NT2/D1 (cell line): ENCODE data around the gene TDG.

Experiments used
- DNase-seq: peaks from one replicate; pipeline ENCODE4 v3.0.0-alpha.2; 2011; ENCODE audit warnings: low read depth, low spot score
- H3K27me3 ChIP-seq: 2 replicates; pipeline ENCODE4 v1.6.0; 2011; ENCODE audit warnings: mild to moderate bottlenecking; ENCODE audit not compliant: insufficient read length, insufficient read depth
- H3K36me3 ChIP-seq: 2 replicates; pipeline ENCODE4 v1.6.1; 2011; ENCODE audit warnings: mild to moderate bottlenecking, low read length, mixed read lengths; ENCODE audit not compliant: insufficient read depth, insufficient read length
- H3K4me1 ChIP-seq: 2 replicates; pipeline ENCODE4 v1.5.1; 2011; ENCODE audit not compliant: insufficient read depth, insufficient read length
- H3K4me3 ChIP-seq: 2 replicates; pipeline ENCODE4 v1.5.1; 2011; ENCODE audit warnings: low read depth; ENCODE audit not compliant: insufficient read length
- H3K9ac ChIP-seq: 2 replicates; pipeline ENCODE4 v1.6.0; 2011; ENCODE audit warnings: low read depth; ENCODE audit not compliant: insufficient read length
- H3K9me3 ChIP-seq: 2 replicates; pipeline ENCODE4 v1.5.1; 2011; ENCODE audit warnings: mild to moderate bottlenecking, low read length; ENCODE audit not compliant: insufficient read depth
- SUZ12 ChIP-seq: IDR thresholded peaks from 2 replicates; pipeline ENCODE4 v1.6.1; 2011; ENCODE audit not compliant: insufficient read length, insufficient read depth; ENCODE audit errors: extremely low read depth
- YY1 ChIP-seq: IDR thresholded peaks from 2 replicates; pipeline ENCODE4 v1.6.1; 2011; ENCODE audit not compliant: insufficient read length, insufficient read depth
- ZNF274 ChIP-seq: IDR thresholded peaks from 2 replicates; pipeline ENCODE4 v1.6.1; 2011; ENCODE audit warnings: mild to moderate bottlenecking, low read depth, low read length

The TDG gene

DNA sequence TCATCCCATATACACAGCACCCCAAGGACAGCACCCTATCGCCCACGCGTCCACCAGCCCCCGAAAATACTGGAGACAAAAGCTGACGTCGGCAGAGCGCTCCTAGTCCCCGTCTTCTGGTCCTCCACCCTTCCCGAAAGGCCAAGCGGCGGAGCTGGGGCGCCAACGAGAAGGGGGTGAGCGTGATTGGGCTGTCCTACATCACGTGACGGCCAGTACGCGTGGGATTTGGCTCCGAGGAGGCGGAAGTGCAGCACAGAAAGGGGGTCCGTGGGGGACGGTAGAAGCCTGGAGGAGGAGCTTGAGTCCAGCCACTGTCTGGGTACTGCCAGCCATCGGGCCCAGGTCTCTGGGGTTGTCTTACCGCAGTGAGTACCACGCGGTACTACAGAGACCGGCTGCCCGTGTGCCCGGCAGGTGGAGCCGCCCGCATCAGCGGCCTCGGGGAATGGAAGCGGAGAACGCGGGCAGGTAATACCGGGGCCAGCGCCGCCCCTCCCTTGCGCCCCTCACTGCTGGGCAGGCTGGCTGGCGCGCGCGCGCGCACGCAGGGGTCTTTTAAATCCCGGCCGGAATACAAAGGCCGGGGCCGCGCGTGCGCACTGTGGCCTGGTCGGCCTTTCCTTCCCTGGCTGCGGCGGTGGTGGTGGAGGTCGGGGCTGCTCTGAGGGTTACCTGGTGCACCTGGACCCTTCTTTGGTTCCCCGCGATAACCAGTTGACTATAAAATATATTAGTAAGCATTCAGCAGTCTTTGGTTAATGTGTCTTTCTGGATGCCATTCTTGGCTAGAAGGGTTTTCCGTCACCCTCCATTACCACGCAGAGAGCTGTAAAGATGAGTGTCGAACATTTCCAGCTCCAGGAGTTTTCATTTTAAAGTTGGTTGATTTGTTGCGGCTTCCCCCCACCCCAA, at the start of gene TDG:
Gene TDG (plus strand): TSS at position 283 of the 915 bp plus-strand sequence. CDS start 166 bp downstream, at position 449.
- Histone ChIP-seq H3K9ac (peak within 1 kb of the TSS; percentile 93), H3K27me3 (no peaks in the 10 kb centered on the region), H3K9me3 (no peaks in the 10 kb centered on the region), H3K4me3 (peak within 1 kb of the TSS; percentile 90), H3K4me1 (peaks cover 2% of the 10 kb centered on the region), H3K36me3 (peaks cover 64% of the 10 kb centered on the region)
- DNase-seq: peak; percentile 98
- TF ChIP-seq YY1: no peak
- TF ChIP-seq SUZ12: no peak
- no peak for TF ChIP-seq ZNF274

- H3K36me3 ChIP-seq: no peaks in the 10 kb centered on the region
- H3K4me3 ChIP-seq: no peak overlapping the region
- H3K9me3 ChIP-seq: peaks cover 10% of the 10 kb centered on the region
- TF ChIP-seq YY1 (no peak), SUZ12 (no peak), ZNF274 (no peak)
- H3K4me1 ChIP-seq: no peaks in the 10 kb centered on the region
- H3K9ac ChIP-seq: no peak overlapping the region
- no peaks in the 10 kb centered on the region for H3K27me3 ChIP-seq
- no peak for DNase-seq
Observed at GRCh38 chr12:103917873-103918272, 47.8 kb upstream of the TDG start.

DNA sequence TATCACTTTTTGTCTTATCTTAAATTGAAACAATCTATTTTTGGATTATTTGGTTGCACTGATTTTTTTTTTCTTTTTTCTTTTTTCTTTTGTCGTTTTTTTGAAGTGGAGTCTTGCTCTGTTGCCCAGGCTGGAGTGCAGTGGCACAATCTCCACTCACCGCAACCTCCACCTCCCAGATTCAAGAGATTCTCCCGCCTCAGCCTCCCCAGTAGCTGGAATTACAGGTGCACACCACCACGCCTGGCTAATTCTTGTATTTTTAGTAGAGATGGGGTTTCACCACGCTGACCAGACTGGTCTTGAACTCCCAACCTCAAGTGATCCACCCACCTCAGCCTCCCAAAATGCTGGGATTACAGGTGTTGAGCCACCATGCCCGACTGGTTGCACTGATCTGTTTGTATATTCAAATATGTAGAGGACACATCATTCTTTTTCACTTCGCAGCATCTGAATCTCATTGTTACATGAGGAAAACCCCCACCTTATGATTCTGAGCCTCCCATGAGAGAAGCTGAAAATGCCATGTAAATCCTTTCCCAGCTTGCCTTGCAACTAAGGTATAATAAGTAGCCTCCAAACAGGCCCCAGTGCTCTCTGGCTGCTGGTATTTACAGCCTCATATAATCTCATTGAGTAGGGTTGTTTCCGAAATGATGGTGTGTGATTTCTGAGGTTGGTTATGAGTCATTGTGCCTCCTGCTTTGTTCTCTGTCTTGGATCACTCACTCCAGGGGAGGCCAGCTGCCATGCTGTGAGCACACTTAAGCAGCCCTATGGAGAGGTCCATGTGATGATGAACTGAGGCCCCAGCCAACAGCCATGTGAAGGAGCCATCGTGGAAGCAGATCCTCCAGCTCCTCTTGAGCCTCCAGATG, 40.7 kb upstream of the TDG start:
- H3K4me3 ChIP-seq: no peak overlapping the region
- TF ChIP-seq YY1 (no peak), ZNF274 (no peak), SUZ12 (no peak)
- H3K27me3 ChIP-seq: no peaks in the 10 kb centered on the region
- H3K9me3 ChIP-seq: no peaks in the 10 kb centered on the region
- no peak overlapping the region for H3K9ac ChIP-seq
- no peak for DNase-seq
- no peaks in the 10 kb centered on the region for H3K4me1 ChIP-seq
- no peaks in the 10 kb centered on the region for H3K36me3 ChIP-seq

DNA sequence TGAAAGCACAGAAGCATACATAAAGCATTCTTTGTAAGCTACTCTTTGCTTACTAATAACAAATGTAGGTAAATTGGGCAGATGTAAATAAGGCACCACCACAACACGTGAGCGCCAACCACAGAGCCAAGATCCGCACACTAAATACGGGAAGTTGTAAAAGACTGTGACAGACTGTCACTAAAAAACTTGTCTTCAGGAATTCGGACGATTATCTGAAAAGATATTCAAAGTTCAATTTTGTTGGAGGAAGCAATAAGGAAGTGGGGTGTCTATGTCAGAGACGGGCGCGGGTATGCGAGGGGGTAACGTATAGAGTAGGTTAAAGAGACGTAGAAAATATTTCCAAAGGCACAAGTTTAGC, 37.0 kb upstream of the TDG start:
- Histone ChIP-seq H3K9ac (peak overlapping the region; percentile 85), H3K9me3 (no peaks in the 10 kb centered on the region), H3K4me3 (peak overlapping the region; percentile 75), H3K36me3 (peaks cover 27% of the 10 kb centered on the region), H3K27me3 (no peaks in the 10 kb centered on the region), H3K4me1 (no peaks in the 10 kb centered on the region)
- TF ChIP-seq SUZ12 (no peak), YY1 (no peak), ZNF274 (no peak)
- DNase-seq: no peak

DNA sequence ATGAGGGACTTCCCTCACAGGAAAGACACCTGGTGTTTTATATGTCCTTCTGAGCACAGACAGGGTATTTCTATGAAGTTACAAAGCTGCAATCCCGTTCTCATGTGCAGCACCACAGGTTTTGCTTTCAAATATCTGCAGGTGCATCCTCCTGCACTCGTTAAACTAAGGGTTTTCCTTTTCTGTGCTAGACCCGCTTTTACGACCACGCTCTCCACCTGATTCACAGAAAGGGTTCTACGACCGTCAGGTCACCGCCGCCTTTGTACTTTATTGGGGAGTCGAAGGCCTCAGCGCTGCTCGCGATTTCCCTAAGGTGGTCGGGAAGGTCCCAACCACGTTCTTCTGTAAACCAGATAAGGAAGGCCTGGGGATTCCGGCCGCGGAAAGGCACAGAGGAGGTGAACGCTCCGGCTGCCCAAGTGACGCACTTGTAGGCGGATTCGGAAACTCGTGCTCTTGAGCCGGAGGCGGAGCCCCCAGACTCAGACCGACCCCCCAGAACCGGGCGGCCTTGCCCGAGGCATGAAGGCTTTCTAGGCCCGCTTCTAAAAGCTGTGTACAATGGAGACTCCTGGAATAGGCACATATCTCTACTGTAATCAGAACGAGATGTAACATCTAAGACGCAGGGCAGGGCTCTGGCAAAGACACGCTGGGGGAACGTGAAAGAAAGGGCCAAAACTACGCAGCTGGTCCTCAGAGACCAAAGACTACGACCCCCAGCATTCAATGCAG, 36.5 kb upstream of the TDG start:
- Histone ChIP-seq H3K9ac (peak overlapping the region; percentile 85), H3K4me1 (no peaks in the 10 kb centered on the region), H3K4me3 (peak overlapping the region; percentile 75), H3K27me3 (no peaks in the 10 kb centered on the region), H3K36me3 (peaks cover 32% of the 10 kb centered on the region), H3K9me3 (no peaks in the 10 kb centered on the region)
- DNase-seq: peak; percentile 81
- TF ChIP-seq YY1 (no peak), ZNF274 (no peak), SUZ12 (no peak)

DNA sequence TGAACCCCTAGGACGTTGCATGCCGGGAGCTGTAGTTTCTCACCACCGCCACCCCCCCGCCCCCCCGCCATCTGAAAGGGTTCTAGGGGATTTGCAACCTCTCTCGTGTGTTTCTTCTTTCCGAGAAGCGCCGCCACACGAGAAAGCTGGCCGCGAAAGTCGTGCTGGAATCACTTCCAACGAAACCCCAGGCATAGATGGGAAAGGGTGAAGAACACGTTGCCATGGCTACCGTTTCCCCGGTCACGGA, 36.0 kb upstream of the TDG start:
- Histone ChIP-seq H3K4me1 (no peaks in the 10 kb centered on the region), H3K27me3 (no peaks in the 10 kb centered on the region), H3K36me3 (peaks cover 36% of the 10 kb centered on the region), H3K9ac (no peak overlapping the region), H3K4me3 (peak overlapping the region; percentile 75), H3K9me3 (no peaks in the 10 kb centered on the region)
- no peak for DNase-seq
- no peak for TF ChIP-seq YY1
- TF ChIP-seq SUZ12: no peak
- no peak for TF ChIP-seq ZNF274
